PC-3 (cell line): ENCODE data around the gene MGMT. TPM values are rescaled to one million over a fixed set of nuclear protein-coding genes. Genes with fewer than 3 reads are reported as not detected.

Experiments used
- ATAC-seq: fragments of 200-7000 bp; cut with Tn5 transposase; 2 replicates; pipeline ENCODE4 v1.9.1; 2020; ENCODE audit warnings: mild to moderate bottlenecking, moderate library complexity
- BruUV-seq: library from RNA; stranded (reverse); fragments of 400-500 nt; replicated peaks from 2 replicates; lab custom pipeline; 2021; lab: Mats Ljungman, UMichigan
- CTCF ChIA-PET: fragments of 300-600 bp; sonication (Branson Sonifier 250); formaldehyde crosslinking; loops from one replicate; lab custom pipeline; 2022; ENCODE audit warnings: antibody characterized with exemption; lab: Charles Lee
- POLR2A ChIA-PET: fragments of 300-600 bp; sonication (Branson Sonifier 250); formaldehyde crosslinking; loops from one replicate; lab custom pipeline; 2022; ENCODE audit warnings: antibody characterized with exemption; ENCODE audit not compliant: unreplicated experiment; lab: Charles Lee
- DNase-seq: peaks from one replicate; pipeline ENCODE4 v3.0.0-alpha.2; 2015
- H2AFZ ChIP-seq: fragments of 300-600 bp; sonication (generic); 2 replicates; pipeline ENCODE4 v1.6.0; 2016; ENCODE audit warnings: antibody characterized with exemption, low read length
- H3F3A ChIP-seq: fragments of 300-600 bp; sonication (generic); one replicate; pipeline ENCODE4 v1.6.0; 2017; ENCODE audit warnings: antibody characterized with exemption, low read length, control low read depth, mild to moderate bottlenecking; ENCODE audit not compliant: unreplicated experiment
- H3K27ac ChIP-seq: fragments of 300-600 bp; sonication (generic); 2 replicates; pipeline ENCODE4 v1.5.1; 2016; ENCODE audit warnings: mild to moderate bottlenecking, low read length
- H3K27me3 ChIP-seq: fragments of 300-600 bp; sonication (generic); 2 replicates; pipeline ENCODE4 v1.6.1; 2016; ENCODE audit warnings: low read length, mixed read lengths
- H3K36me3 ChIP-seq: fragments of 300-600 bp; sonication (generic); 2 replicates; pipeline ENCODE4 v1.6.1; 2016; ENCODE audit warnings: low read depth, mixed run types, low read length, mixed read lengths
- H3K4me1 ChIP-seq: fragments of 300-600 bp; sonication (generic); 2 replicates; pipeline ENCODE4 v1.5.1; 2016; ENCODE audit warnings: low read length; ENCODE audit not compliant: insufficient read depth
- H3K4me2 ChIP-seq: fragments of 300-600 bp; sonication (generic); 2 replicates; pipeline ENCODE4 v1.6.0; 2016; ENCODE audit warnings: low read length
- H3K4me3 ChIP-seq: fragments of 300-600 bp; sonication (generic); 2 replicates; pipeline ENCODE4 v1.5.1; 2016; ENCODE audit warnings: mild to moderate bottlenecking, low read length, mixed read lengths
- H3K79me2 ChIP-seq: fragments of 300-600 bp; sonication (generic); 2 replicates; pipeline ENCODE4 v1.6.1; 2017; ENCODE audit warnings: low read length, mixed read lengths
- H3K9ac ChIP-seq: fragments of 300-600 bp; sonication (generic); 2 replicates; pipeline ENCODE4 v1.6.0; 2016; ENCODE audit warnings: mild to moderate bottlenecking, low read length
- H3K9me2 ChIP-seq: fragments of 300-600 bp; sonication (generic); replicated peaks from 2 replicates; pipeline ENCODE4 v1.6.1; 2016; ENCODE audit warnings: mixed run types, low read length, mixed read lengths
- H3K9me3 ChIP-seq: fragments of 300-600 bp; sonication (generic); 2 replicates; pipeline ENCODE4 v1.6.1; 2016; ENCODE audit warnings: low read length, mixed read lengths
- H4K20me1 ChIP-seq: fragments of 300-600 bp; sonication (generic); 2 replicates; pipeline ENCODE4 v1.6.1; 2016; ENCODE audit warnings: low read length, mixed read lengths
- EZH2 ChIP-seq: fragments of 300-600 bp; sonication (generic); IDR thresholded peaks from one replicate; pipeline ENCODE4 v1.6.1; 2017; ENCODE audit warnings: antibody characterized with exemption, mild to moderate bottlenecking, low read length; ENCODE audit not compliant: unreplicated experiment
- EZH2phosphoT487 ChIP-seq: fragments of 300-600 bp; sonication (generic); IDR thresholded peaks from 2 replicates; pipeline ENCODE4 v1.6.1; 2018; ENCODE audit warnings: mild to moderate bottlenecking, antibody characterized with exemption, low read length, borderline replicate concordance
- intact Hi-C: fragments of 100-400 bp; cut with micrococcal nuclease; formaldehyde crosslinking; loops from 2 replicates; pipeline ENCODE4 v1.9.0; 2023
- total RNA-seq: library from RNA; depleted of rRNA; stranded (reverse); fragments of >200 nt; gene quantifications from 2 replicates; pipeline ENCODE4 v1.2.3, GENCODE V29; 2014
- TF ChIP-seq, protein P1 (sequence below): fragments of 300-600 bp; sonication (generic); conservative IDR thresholded peaks from 2 replicates; pipeline ENCODE4 v1.5.1; 2017; ENCODE audit warnings: antibody characterized with exemption, low read depth, mild to moderate bottlenecking, low read length

MGMT gene
- total RNA-seq, 1 experiment from 2014 or later, result 19.8 TPM

DNA sequence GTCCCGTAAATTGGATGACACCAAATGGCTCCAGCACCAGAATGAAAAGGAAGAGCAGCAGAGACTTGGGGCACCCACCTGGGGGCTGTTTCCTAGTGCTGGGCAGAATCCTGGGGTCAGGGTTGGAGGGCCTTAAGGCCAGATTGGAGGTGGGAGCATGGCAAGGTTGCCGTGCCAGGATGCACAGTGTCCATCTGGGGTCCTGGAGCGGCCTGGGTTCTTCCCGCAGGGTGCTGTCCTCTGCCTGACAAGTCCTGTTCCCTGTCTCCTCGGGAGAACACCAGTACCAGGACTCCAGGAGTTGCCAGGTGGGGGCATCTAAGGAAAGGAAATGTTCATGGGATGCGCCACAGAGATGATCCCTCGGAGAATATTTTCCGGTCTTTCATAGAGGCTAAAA lies 42.8 kb downstream of the MGMT start:
- ATAC-seq (no peak), DNase-seq (no peak)
- Histone ChIP-seq H3F3A (no peaks in the 10 kb centered on the region), H3K27ac (no peak overlapping the region), H3K27me3 (no peaks in the 10 kb centered on the region), H3K9ac (no peak overlapping the region), H4K20me1 (no peaks in the 10 kb centered on the region), H3K79me2 (no peaks in the 10 kb centered on the region), H3K4me3 (no peak overlapping the region), H3K9me2 (no peaks in the 10 kb centered on the region), H3K4me2 (no peak overlapping the region), H3K4me1 (no peaks in the 10 kb centered on the region), H2AFZ (no peak overlapping the region), H3K9me3 (no peaks in the 10 kb centered on the region), H3K36me3 (no peaks in the 10 kb centered on the region)
- ChIA-PET POLR2A (no interaction called here), CTCF (no interaction called here)
- intact Hi-C loops, result no loop called here
- TF ChIP-seq EZH2, result no peak
- TF ChIP-seq EZH2phosphoT487, result no peak
- TF ChIP-seq, protein P1, sequence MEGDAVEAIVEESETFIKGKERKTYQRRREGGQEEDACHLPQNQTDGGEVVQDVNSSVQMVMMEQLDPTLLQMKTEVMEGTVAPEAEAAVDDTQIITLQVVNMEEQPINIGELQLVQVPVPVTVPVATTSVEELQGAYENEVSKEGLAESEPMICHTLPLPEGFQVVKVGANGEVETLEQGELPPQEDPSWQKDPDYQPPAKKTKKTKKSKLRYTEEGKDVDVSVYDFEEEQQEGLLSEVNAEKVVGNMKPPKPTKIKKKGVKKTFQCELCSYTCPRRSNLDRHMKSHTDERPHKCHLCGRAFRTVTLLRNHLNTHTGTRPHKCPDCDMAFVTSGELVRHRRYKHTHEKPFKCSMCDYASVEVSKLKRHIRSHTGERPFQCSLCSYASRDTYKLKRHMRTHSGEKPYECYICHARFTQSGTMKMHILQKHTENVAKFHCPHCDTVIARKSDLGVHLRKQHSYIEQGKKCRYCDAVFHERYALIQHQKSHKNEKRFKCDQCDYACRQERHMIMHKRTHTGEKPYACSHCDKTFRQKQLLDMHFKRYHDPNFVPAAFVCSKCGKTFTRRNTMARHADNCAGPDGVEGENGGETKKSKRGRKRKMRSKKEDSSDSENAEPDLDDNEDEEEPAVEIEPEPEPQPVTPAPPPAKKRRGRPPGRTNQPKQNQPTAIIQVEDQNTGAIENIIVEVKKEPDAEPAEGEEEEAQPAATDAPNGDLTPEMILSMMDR, result no peak
- no TSS peak for BruUV-seq

DNA sequence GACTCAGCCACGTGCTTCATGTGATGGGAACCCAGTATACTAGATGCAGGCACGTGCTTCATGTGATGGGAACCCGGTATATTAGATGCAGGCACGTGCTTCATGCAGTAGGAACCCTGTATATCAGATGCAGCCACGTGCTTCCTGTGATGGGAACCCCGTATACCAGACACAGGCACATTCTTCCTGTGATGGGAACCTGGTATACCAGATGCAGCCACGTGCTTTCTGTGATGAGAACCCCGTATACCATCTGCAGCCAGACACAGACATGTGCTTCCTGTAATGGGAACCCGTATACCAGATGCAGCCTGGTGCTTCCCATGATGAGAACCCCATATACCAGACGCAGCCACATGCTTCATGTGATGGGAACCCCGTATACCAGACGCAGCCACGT lies 44.0 kb downstream of the MGMT start:
- Histone ChIP-seq H3K36me3 (no peaks in the 10 kb centered on the region), H3K27me3 (no peaks in the 10 kb centered on the region), H3K4me1 (no peaks in the 10 kb centered on the region), H3K9me3 (no peaks in the 10 kb centered on the region), H3F3A (no peaks in the 10 kb centered on the region), H3K79me2 (no peaks in the 10 kb centered on the region), H2AFZ (no peak overlapping the region), H3K27ac (no peak overlapping the region), H3K4me3 (no peak overlapping the region), H4K20me1 (no peaks in the 10 kb centered on the region), H3K9ac (no peak overlapping the region), H3K9me2 (no peaks in the 10 kb centered on the region), H3K4me2 (no peak overlapping the region)
- ChIA-PET POLR2A (no interaction called here), CTCF (no interaction called here)
- ATAC-seq, result no peak
- no peak for DNase-seq
- intact Hi-C loops, result no loop called here
- TF ChIP-seq EZH2 (no peak), EZH2phosphoT487 (no peak)
- TF ChIP-seq, protein P1, result no peak
- BruUV-seq, result no TSS peak

DNA sequence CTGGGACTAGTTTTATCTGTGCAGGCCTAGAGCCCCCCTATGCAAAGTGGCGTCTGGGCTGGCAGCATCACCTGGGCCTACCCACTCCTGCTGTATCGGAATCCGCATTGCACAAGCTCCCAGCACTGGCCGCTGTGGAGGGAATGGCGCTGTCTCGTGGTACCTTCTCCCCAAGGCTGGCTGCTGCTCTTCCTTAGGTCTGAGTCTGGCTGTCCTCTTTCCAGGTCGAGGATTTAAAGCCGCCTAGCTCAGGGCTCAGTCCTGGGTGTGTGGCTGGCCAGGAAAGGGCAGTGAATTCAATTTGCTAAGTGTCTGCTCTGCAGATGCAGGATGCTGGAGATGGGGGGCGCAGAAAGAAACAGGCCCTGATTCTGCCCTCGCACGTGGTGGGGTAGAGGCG lies 44.7 kb downstream of the MGMT start:
- H4K20me1 ChIP-seq, result no peaks in the 10 kb centered on the region
- no peaks in the 10 kb centered on the region for H3F3A ChIP-seq
- H3K4me2 ChIP-seq, result no peak overlapping the region
- no peak overlapping the region for H3K4me3 ChIP-seq
- H3K9ac ChIP-seq, result no peak overlapping the region
- DNase-seq (no peak), ATAC-seq (no peak)
- no peaks in the 10 kb centered on the region for H3K4me1 ChIP-seq
- ChIA-PET POLR2A (no interaction called here), CTCF (no interaction called here)
- H3K36me3 ChIP-seq, result no peaks in the 10 kb centered on the region
- no peaks in the 10 kb centered on the region for H3K79me2 ChIP-seq
- no peak overlapping the region for H2AFZ ChIP-seq
- H3K9me2 ChIP-seq, result no peaks in the 10 kb centered on the region
- no TSS peak for BruUV-seq
- H3K27me3 ChIP-seq, result no peaks in the 10 kb centered on the region
- no peak for TF ChIP-seq EZH2phosphoT487
- TF ChIP-seq, protein P1, result no peak
- TF ChIP-seq EZH2, result no peak
- no peaks in the 10 kb centered on the region for H3K9me3 ChIP-seq
- intact Hi-C loops, result no loop called here
- H3K27ac ChIP-seq, result no peak overlapping the region
